Endothelial cell of umbilical vein (primary cell): Measurements from ENCODE around the gene OR2F1. TPM values are rescaled to one million over a fixed set of nuclear protein-coding genes. Genes with fewer than 3 reads are reported as not detected.

ENCODE experiments used
- BruUV-seq: library from RNA; stranded (reverse); fragments of 400-500 nt; replicated peaks from 2 replicates; lab custom pipeline; 2021; lab: Mats Ljungman, UMichigan
- CTCF ChIA-PET: fragments of 300-600, 350-600 bp; sonication (Branson Sonifier 250); formaldehyde crosslinking; loops from one replicate; lab custom pipeline; 2021; ENCODE audit warnings: antibody characterized with exemption, inconsistent platforms; lab: Charles Lee
- POLR2A ChIA-PET: fragments of 300-600, 350-600 bp; sonication (Branson Sonifier 250); formaldehyde crosslinking; loops from one replicate; lab custom pipeline; 2021; ENCODE audit warnings: antibody characterized with exemption, inconsistent platforms; lab: Charles Lee
- DNase-seq: peaks from one replicate; pipeline ENCODE4 v3.0.0-alpha.2; 2011; ENCODE audit warnings: low read depth, low spot score
- FAIRE-seq: peaks from 2 replicates; lab custom pipeline; 2011; peaks lifted over from hg19 to GRCh38; lab: Jason Lieb, UNC
- H2AFZ ChIP-seq: 2 replicates; pipeline ENCODE4 v1.6.0; 2012; ENCODE audit warnings: low read depth, low read length, control low read depth, inconsistent platforms
- H3K27ac ChIP-seq: 2 replicates; pipeline ENCODE4 v1.5.1; 2011; ENCODE audit warnings: low read depth, mild to moderate bottlenecking, control low read depth, low read length, moderate library complexity; ENCODE audit not compliant: insufficient read depth
- H3K27me3 ChIP-seq, 2 experiments: 2 replicates each; pipeline versions ENCODE4 v1.6.0 to v1.6.1; 2011; ENCODE audit warnings: low read length in 2 of 2, mixed read lengths in 1 of 2; ENCODE audit not compliant: control insufficient read depth in 2 of 2, insufficient read depth in 2 of 2
- H3K36me3 ChIP-seq, 2 experiments: 2 replicates in 1 of 2; 3 replicates in 1 of 2; pipeline ENCODE4 v1.5.1; 2011; ENCODE audit warnings: low read length in 2 of 2, mild to moderate bottlenecking in 1 of 2, moderate library complexity in 1 of 2; ENCODE audit not compliant: control insufficient read depth in 2 of 2, insufficient read depth in 2 of 2; ENCODE audit errors: extremely low read depth in 1 of 2
- H3K4me1 ChIP-seq: 3 replicates; pipeline ENCODE4 v1.5.1; 2011; ENCODE audit warnings: mild to moderate bottlenecking, low read length; ENCODE audit not compliant: control insufficient read depth, insufficient read depth; ENCODE audit errors: extremely low read depth
- H3K4me2 ChIP-seq: 2 replicates; pipeline ENCODE4 v1.6.1; 2011; ENCODE audit warnings: low read length, control low read depth, mixed read lengths; ENCODE audit not compliant: insufficient read depth
- H3K4me3 ChIP-seq, 3 experiments: fragments of 200-600 bp in 1 of 3; sonication (generic), shearing (Covaris generic) in 1 of 3; replicated peaks in 1 of 3; 2 replicates each; pipeline ENCODE4 v1.5.1; 2011 to 2016; ENCODE audit warnings: control low read depth in 3 of 3, low read length in 3 of 3, mild to moderate bottlenecking in 2 of 3, inconsistent platforms in 1 of 3, low read depth in 1 of 3, moderate library complexity in 1 of 3; ENCODE audit not compliant: insufficient read depth in 1 of 3
- H3K79me2 ChIP-seq: 2 replicates; pipeline ENCODE4 v1.6.0; 2012; ENCODE audit warnings: low read length, inconsistent platforms; ENCODE audit not compliant: control insufficient read depth, insufficient read depth
- H3K9ac ChIP-seq: replicated peaks from 2 replicates; pipeline ENCODE3; 2011; ENCODE audit warnings: low read length, control low read depth; ENCODE audit not compliant: insufficient read depth; ENCODE audit errors: extremely low read depth
- H3K9me1 ChIP-seq: replicated peaks from 3 replicates; pipeline ENCODE4 v1.6.0; 2011; ENCODE audit warnings: mild to moderate bottlenecking, low read length; ENCODE audit not compliant: control insufficient read depth, insufficient read depth; ENCODE audit errors: extremely low read depth
- H3K9me3 ChIP-seq: replicated peaks from 2 replicates; pipeline ENCODE4 v1.5.1; 2012; ENCODE audit warnings: low read length, inconsistent platforms; ENCODE audit not compliant: control insufficient read depth, insufficient read depth
- H4K20me1 ChIP-seq: replicated peaks from 2 replicates; pipeline ENCODE3; 2011; ENCODE audit warnings: mild to moderate bottlenecking, low read length; ENCODE audit not compliant: control insufficient read depth, insufficient read depth; ENCODE audit errors: extremely low read depth
- CTCF ChIP-seq, 2 donors: IDR thresholded peaks; 1 replicate in 1 of 2; 2 replicates in 1 of 2; pipeline ENCODE4 v1.5.1; 2011; ENCODE audit warnings: low read length in 2 of 2, mild to moderate bottlenecking in 2 of 2, moderate library complexity in 2 of 2, control low read depth in 1 of 2, inconsistent platforms in 1 of 2, low read depth in 1 of 2; ENCODE audit not compliant: insufficient read depth in 1 of 2; ENCODE audit errors: extremely low read depth in 1 of 2
- EZH2 ChIP-seq: IDR thresholded peaks from 2 replicates; pipeline ENCODE4 v1.6.1; 2012; ENCODE audit warnings: borderline replicate concordance, low read depth, mild to moderate bottlenecking, moderate library complexity, low read length, inconsistent platforms; ENCODE audit not compliant: severe bottlenecking
- FOS ChIP-seq: IDR thresholded peaks from 2 replicates; pipeline ENCODE4 v1.6.1; 2011; ENCODE audit warnings: mild to moderate bottlenecking, low read length, moderate library complexity, borderline replicate concordance; ENCODE audit not compliant: insufficient read depth
- GATA2 ChIP-seq: IDR thresholded peaks from 2 replicates; pipeline ENCODE4 v1.7.0; 2011; ENCODE audit warnings: low read depth, mild to moderate bottlenecking, moderate library complexity, mixed read lengths, low read length; ENCODE audit not compliant: insufficient read length, insufficient read depth
- JUN ChIP-seq: IDR thresholded peaks from 2 replicates; pipeline ENCODE4 v1.6.1; 2011; ENCODE audit warnings: borderline replicate concordance, low read depth; ENCODE audit not compliant: insufficient read length, insufficient read depth
- MAX ChIP-seq: IDR thresholded peaks from 2 replicates; pipeline ENCODE4 v1.6.1; 2011; ENCODE audit not compliant: insufficient read depth, insufficient read length
- MYC ChIP-seq: IDR thresholded peaks from one replicate; pipeline ENCODE4 v1.6.1; 2011; ENCODE audit warnings: mild to moderate bottlenecking, low read depth, low read length
- POLR2A ChIP-seq: IDR thresholded peaks from 2 replicates; pipeline ENCODE4 v1.6.1; 2012; ENCODE audit warnings: low read depth, mild to moderate bottlenecking, control low read depth, low read length
- POLR2AphosphoS5 ChIP-seq: IDR thresholded peaks from 2 replicates; pipeline ENCODE4 v1.6.1; 2012; ENCODE audit warnings: low read depth, mild to moderate bottlenecking, control low read depth, low read length, moderate library complexity; ENCODE audit not compliant: insufficient read depth
- dilution Hi-C: fragments of 300-500 bp; cut with MboI; formaldehyde crosslinking; loops from one replicate; pipeline ENCODE4 v1.15.0; 2019; ENCODE audit warnings: low sequenced_read_pairs; ENCODE audit not compliant: extremely low pct_ligation_motif_present
- intact Hi-C: fragments of 100-400 bp; cut with micrococcal nuclease; formaldehyde crosslinking; loops from one replicate; pipeline ENCODE4 v1.10.0; 2022
- polyA plus RNA-seq, 4 experiments: library from polyadenylated mRNA; depleted of rRNA in 3 of 4; stranded (reverse) in 3 of 4; unstranded in 1 of 4; fragments of >200 nt; gene quantifications; 2 replicates each; pipeline versions ENCODE4 v1.2.1 to v1.2.3, GENCODE V29; 2011 to 2012; ENCODE audit warnings: missing spikeins in 1 of 4
- total RNA-seq: library from RNA; stranded (reverse); gene quantifications from 2 replicates; pipeline ENCODE4 v1.2.3, GENCODE V29; 2021

The OR2F1 gene
- total and polyA plus RNA-seq, 2 donors (not counting 3 experiments of a cell fraction or from before 2014, with no cell fraction given), result not detected

GRCh38 chr7:143936087-143937009, 18.3 kb upstream of the OR2F1 start:
- Histone ChIP-seq H2AFZ (no peak overlapping the region), H3K4me2 (no peak overlapping the region), H3K27ac (no peak overlapping the region), H3K4me3 (no peak overlapping the region), H3K36me3 (no peaks in the 10 kb centered on the region), H3K79me2 (no peaks in the 10 kb centered on the region), H3K9ac (no peak overlapping the region), H4K20me1 (no peaks in the 10 kb centered on the region), H3K4me1 (no peaks in the 10 kb centered on the region), H3K9me1 (no peaks in the 10 kb centered on the region), H3K9me3 (no peaks in the 10 kb centered on the region), H3K27me3 (peaks cover 0 to 4% of the 10 kb centered on the region in 2 experiments)
- ChIA-PET POLR2A (no interaction called here), CTCF (interaction anchor here (0.8 kb wide), 1 partner anchor 8 kb away, joined by 4 read pairs; no protein-coding TSS in a partner anchor)
- intact Hi-C loops, result no loop called here
- no peak for FAIRE-seq
- no TSS peak for BruUV-seq
- no peak for DNase-seq
- dilution Hi-C loops, result no loop called here
- TF ChIP-seq JUN, result no peak
- TF ChIP-seq GATA2, result no peak
- no peak for TF ChIP-seq MAX
- TF ChIP-seq MYC, result no peak
- no peak for TF ChIP-seq POLR2A
- TF ChIP-seq FOS, result no peak
- no peak for TF ChIP-seq POLR2AphosphoS5
- TF ChIP-seq EZH2, result no peak
- no peak for TF ChIP-seq CTCF (IDR thresholded peaks at IDR 0.05; ENCODE audit: extremely low read depth in 1 of 2, insufficient read depth in 1 of 2, low read depth in 1 of 2, low read length in 2 of 2)
